ENCODE results near the gene KPTN.

Gene KPTN

GRCh38 chr19:47483800-47484690 is at the start of gene KPTN:
Gene KPTN, minus strand, starts transcription at chr19:47484219. Its CDS starts 59 bp downstream, at chr19:47484160.
- H3K4me3 ChIP-seq (ENCODE audit: low read depth, low read length) = peak within 1 kb of the TSS; percentile 72
- peak; percentile 97 for TF ChIP-seq CTCF (IDR thresholded peaks at IDR 0.05; ENCODE audit: low read depth, low read length)

GRCh38 chr19:47531640-47532387 is 47.8 kb upstream of the KPTN start:
- no peak for TF ChIP-seq CTCF (IDR thresholded peaks at IDR 0.05; ENCODE audit: low read depth, low read length)

GRCh38 chr19:47529018-47529742 is 45.2 kb upstream of the KPTN start:
- no peak overlapping the region for H3K4me3 ChIP-seq (ENCODE audit: low read depth, low read length)
- TF ChIP-seq CTCF (IDR thresholded peaks at IDR 0.05; ENCODE audit: low read depth, low read length) = no peak

More at GRCh38 chr19:47531640-47532387, 47.8 kb upstream of the KPTN start:
- H3K4me3 ChIP-seq (ENCODE audit: low read depth, low read length) = no peak overlapping the region

GRCh38 chr19:47526798-47527197 is 42.8 kb upstream of the KPTN start:
- no peak for TF ChIP-seq CTCF (IDR thresholded peaks at IDR 0.05; ENCODE audit: low read depth, low read length)
- H3K4me3 ChIP-seq (ENCODE audit: low read depth, low read length) = no peak overlapping the region

- no peak overlapping the region for H3K4me3 ChIP-seq (ENCODE audit: low read depth, low read length)
- TF ChIP-seq CTCF (IDR thresholded peaks at IDR 0.05; ENCODE audit: low read depth, low read length) = no peak
Measured at GRCh38 chr19:47523473-47523872, 39.5 kb upstream of the KPTN start.

GRCh38 chr19:47521473-47522180 is 37.6 kb upstream of the KPTN start:
- no peak for TF ChIP-seq CTCF (IDR thresholded peaks at IDR 0.05; ENCODE audit: low read depth, low read length)
- H3K4me3 ChIP-seq (ENCODE audit: low read depth, low read length) = no peak overlapping the region

Data from WI38 (cell line).